Melanocyte of skin (primary cell): ENCODE results near the gene METTL9. TPM values are rescaled to one million over a fixed set of nuclear protein-coding genes. Genes with fewer than 3 reads are reported as not detected.

Experiments
- small RNA-seq, 2 donors: library from RNA; depleted of rRNA; stranded (forward); fragments of <200 nt; gene quantifications; one replicate each; pipeline ENCODE3, GENCODE V24; 2012
- total RNA-seq, 2 donors: library from RNA; depleted of rRNA; stranded (reverse); fragments of >200 nt; gene quantifications; 2 replicates each; pipeline ENCODE4 v1.2.3, GENCODE V29; 2012

Gene METTL9
- total RNA-seq: 100 to 1,000 TPM; 149 to 182 TPM

DNA sequence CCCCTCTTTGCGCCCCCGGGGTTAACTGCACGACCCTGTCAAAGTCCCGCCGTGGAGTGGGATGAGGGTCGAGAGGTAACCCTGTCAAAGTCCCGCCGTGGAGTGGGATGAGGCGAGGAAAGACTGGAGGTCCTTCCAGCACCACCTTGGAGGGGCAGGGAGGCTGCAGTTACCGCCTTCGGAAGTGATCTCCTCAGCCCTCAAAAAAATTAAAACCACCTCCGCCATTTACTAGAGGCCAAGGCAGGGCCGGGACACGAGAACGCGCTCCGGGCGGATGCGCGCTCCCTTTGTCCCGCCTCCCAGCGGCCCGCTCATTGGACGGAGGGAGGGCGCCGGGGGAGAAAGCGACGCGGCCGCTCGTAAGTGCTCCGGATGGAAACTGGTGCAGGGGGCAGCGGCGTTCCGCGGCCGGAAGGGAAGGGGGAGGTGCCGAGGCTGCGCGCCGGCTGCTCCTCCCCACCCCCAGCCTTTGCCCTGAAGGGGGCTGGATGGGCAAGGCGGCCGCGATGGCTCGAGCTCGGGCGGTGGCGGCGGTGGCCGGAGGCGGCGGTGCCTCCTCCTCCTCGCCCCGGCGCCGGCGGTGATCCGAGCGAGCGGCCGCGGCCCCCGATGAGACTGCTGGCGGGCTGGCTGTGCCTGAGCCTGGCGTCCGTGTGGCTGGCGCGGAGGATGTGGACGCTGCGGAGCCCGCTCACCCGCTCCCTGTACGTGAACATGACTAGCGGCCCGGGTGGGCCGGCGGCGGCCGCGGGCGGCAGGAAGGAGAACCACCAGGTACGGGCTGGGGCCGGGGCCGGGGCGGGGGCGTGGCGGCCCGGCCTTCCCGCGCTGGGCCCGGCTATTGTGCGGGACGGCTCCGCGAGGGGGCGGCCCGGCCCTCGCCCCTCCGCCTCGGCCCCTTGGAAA is at the start of gene METTL9:
Gene METTL9 (plus strand): TSS at position 456 of the 909 bp plus-strand sequence. CDS start 157 bp downstream, at position 613.

DNA sequence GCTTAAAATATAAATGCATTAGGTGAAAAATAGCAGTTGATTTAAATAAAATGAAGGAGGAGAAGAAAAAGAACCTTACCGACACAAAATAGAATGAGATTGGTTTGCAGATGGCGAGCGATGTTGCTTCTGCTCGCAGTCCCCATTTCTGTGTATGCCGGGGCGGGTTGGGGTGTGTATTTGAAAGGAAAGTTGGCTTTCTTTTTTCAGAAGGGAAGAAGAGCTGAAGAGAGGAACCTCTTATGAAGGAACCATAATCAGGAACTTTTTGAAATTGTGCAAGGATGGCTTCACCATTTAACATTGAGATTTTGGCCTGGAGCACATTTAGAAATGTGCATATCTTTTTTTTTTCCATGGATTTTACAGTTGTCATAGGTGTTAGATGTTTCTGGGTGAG is 53.1 kb downstream of the METTL9 start, which contains the start of gene IGSF6:
Gene IGSF6 (minus strand): TSS at position 156 of the 400 bp plus-strand sequence. CDS start 10 bp downstream, at position 146.

DNA sequence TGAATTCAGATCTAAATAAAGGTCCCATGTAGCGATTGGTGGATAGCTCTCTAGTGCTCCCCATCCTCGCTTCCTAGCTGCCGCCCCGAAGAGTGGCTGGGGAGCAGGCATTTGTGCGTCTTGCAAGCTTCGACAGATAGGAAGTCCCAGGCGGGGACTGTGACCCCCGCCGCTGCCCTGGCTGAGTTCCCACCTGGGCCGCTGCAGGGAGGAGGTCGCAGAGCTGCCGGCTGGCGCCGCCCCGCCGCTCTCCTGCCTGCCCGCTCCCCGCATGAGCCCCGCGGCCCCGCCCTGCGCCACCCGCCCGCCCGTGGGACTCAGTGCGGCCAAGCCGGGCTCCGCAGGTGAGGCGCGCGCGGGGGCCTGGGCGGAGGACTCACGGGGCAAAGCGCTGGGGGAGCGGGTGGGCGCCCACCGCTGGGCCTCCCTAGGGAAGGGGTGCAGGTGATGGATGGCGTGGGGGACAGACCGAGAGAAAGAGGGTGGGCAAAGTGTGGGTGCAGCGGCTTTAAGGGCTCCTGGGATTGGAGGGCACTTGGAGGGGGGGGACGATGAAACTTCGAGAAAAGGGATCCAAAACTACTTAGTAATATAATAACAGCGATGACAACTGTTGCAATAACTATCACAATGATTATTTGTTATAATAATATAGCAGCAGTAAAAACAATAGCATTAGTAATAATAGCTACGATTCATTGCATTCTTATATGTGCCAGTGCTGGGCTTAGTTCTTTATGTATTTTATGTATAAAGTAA is 64.7 kb downstream of the METTL9 start, which contains the start of gene OTOA:
Gene OTOA (plus strand): TSS at position 80 of the 759 bp plus-strand sequence. CDS start 14,547 bp downstream, outside the sequence.

Small RNA genes lying within 50 kb of the gene (small RNA-seq; reads per million reads assigned to genes)
- gene RF00478: 0 reads per million in 2 donors
- gene RNU6-1005P: 3.1 reads per million in 2 donors
- 0 reads per million in 2 donors for gene RNU6-196P

Other genes starting within 250 kb of the METTL9 start
- gene IGSF6, start 53.0 kb downstream of the METTL9 start, total RNA-seq: under 1 TPM in 1 of 2 donors, not detected in 1; under 0.01 TPM
- gene OTOA, start 64.4 kb downstream of the METTL9 start, total RNA-seq: under 1 TPM; under 0.01 TPM